PC-9 (cell line): Measurements from ENCODE around the gene MXD4. TPM values are rescaled to one million over a fixed set of nuclear protein-coding genes. Genes with fewer than 3 reads are reported as not detected.

Experiments
- BruUV-seq: library from RNA; stranded (reverse); fragments of 400-500 nt; replicated peaks from 2 replicates; lab custom pipeline; 2021; lab: Mats Ljungman, UMichigan
- CTCF ChIA-PET: fragments of 300-600 bp; sonication (Branson Sonifier 250); formaldehyde crosslinking; loops from one replicate; lab custom pipeline; 2022; ENCODE audit warnings: antibody characterized with exemption; lab: Charles Lee
- POLR2A ChIA-PET: fragments of 300-600 bp; sonication (Branson Sonifier 250); formaldehyde crosslinking; loops from one replicate; lab custom pipeline; 2022; ENCODE audit warnings: antibody characterized with exemption; ENCODE audit not compliant: unreplicated experiment; lab: Charles Lee
- DNase-seq, 2 experiments: peaks; one replicate each; pipeline versions ENCODE4 v3.0.0 to v3.0.0-alpha.2; 2015 to 2022; ENCODE audit warnings: mixed read lengths in 1 of 2
- H2AFZ ChIP-seq: fragments of 200-600 bp; sonication (generic); 2 replicates; pipeline ENCODE4 v1.8.1; 2017; ENCODE audit warnings: antibody characterized with exemption
- H3F3A ChIP-seq: fragments of 200-600 bp; sonication (generic); 2 replicates; pipeline ENCODE4 v1.8.1; 2017; ENCODE audit warnings: antibody characterized with exemption, mild to moderate bottlenecking, low read depth; ENCODE audit not compliant: insufficient read depth
- H3K27ac ChIP-seq: fragments of 200-600 bp; sonication (generic); 2 replicates; pipeline ENCODE4 v1.6.1; 2016; ENCODE audit warnings: mixed run types
- H3K27me3 ChIP-seq: fragments of 200-600 bp; sonication (generic); 2 replicates; pipeline ENCODE4 v1.6.1; 2016; ENCODE audit warnings: low read depth, mixed run types; ENCODE audit not compliant: insufficient read depth
- H3K36me3 ChIP-seq: fragments of 200-600 bp; sonication (generic); 2 replicates; pipeline ENCODE4 v1.6.1; 2016; ENCODE audit warnings: low read depth, mixed run types
- H3K4me1 ChIP-seq: fragments of 200-600 bp; sonication (generic); replicated peaks from 2 replicates; pipeline ENCODE4 v1.6.1; 2016; ENCODE audit warnings: mixed run types; ENCODE audit not compliant: insufficient read depth
- H3K4me2 ChIP-seq: fragments of 200-600 bp; sonication (generic); 2 replicates; pipeline ENCODE4 v1.6.1; 2017; ENCODE audit warnings: mixed run types
- H3K4me3 ChIP-seq: fragments of 200-600 bp; sonication (generic); 2 replicates; pipeline ENCODE4 v1.6.1; 2016; ENCODE audit warnings: mixed run types
- H3K79me2 ChIP-seq: fragments of 200-600 bp; sonication (generic); 2 replicates; pipeline ENCODE4 v1.6.1; 2017; ENCODE audit warnings: low read depth, mixed run types
- H3K9me2 ChIP-seq: fragments of 200-600 bp; sonication (generic); 2 replicates; pipeline ENCODE4 v1.8.1; 2017; ENCODE audit warnings: mild to moderate bottlenecking; ENCODE audit not compliant: insufficient read depth
- H3K9me3 ChIP-seq: fragments of 200-600 bp; sonication (generic); 2 replicates; pipeline ENCODE4 v1.8.1; 2016; ENCODE audit warnings: low read depth; ENCODE audit not compliant: insufficient read depth
- H4K20me1 ChIP-seq: fragments of 200-600 bp; sonication (generic); 2 replicates; pipeline ENCODE4 v1.8.1; 2017; ENCODE audit not compliant: insufficient read depth
- EZH2 ChIP-seq: fragments of 200-600 bp; sonication (generic); IDR thresholded peaks from 2 replicates; pipeline ENCODE4 v1.8.0; 2017; ENCODE audit warnings: antibody characterized with exemption, low read depth
- intact Hi-C: fragments of 100-400 bp; cut with micrococcal nuclease; formaldehyde crosslinking; loops from one replicate; pipeline ENCODE4 v1.10.0; 2022; ENCODE audit not compliant: unreplicated experiment
- total RNA-seq: library from RNA; stranded (reverse); gene quantifications from 2 replicates; pipeline ENCODE4 v1.2.3, GENCODE V29; 2021
- TF ChIP-seq, protein P1 (sequence below): fragments of 200-600 bp; sonication (generic); conservative IDR thresholded peaks from 2 replicates; pipeline ENCODE4 v1.6.1; 2017; ENCODE audit warnings: mixed run types, antibody characterized with exemption, mild to moderate bottlenecking, moderate library complexity

Gene MXD4
- total RNA-seq, 1 experiment from 2014 or later: 37.0 TPM

DNA sequence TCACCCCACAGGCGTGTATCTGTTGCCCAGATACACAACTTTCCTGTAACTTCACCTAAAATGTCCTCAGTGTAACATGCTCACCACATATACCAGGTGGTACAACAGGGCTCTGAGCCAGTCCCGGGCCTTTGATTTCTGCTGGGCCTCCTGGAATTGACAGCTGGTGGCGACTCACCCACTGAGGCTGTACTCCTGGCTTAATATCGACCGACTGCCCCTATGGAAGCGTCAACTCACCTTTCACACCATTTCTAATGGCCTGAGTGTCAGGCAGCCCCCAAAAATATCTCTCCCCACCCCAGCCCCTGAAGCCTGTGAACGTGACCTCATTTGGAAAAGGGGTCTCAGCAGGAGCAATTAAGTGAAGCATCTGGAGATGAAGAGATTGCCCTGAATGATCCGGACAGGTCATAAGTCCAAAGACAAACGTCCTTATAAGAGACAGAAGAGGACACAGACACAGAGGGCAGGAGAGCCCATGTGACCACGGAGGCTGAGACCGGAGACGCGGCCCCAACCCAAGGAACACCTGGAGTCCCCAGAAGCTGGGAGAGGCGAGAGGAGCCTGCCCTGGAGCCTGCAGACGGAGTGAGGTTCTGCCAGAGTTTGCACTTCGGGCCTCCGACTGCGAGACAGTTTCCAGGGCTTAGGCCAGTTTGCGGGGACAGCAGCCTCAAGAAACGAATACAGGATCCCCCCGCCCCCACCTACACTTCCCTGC lies 12.6 kb upstream of the MXD4 start:
- Histone ChIP-seq H3K27ac (no peak overlapping the region), H3K4me2 (no peak overlapping the region), H4K20me1 (no peaks in the 10 kb centered on the region), H3K4me1 (no peaks in the 10 kb centered on the region), H2AFZ (no peak overlapping the region), H3K4me3 (no peak overlapping the region), H3K27me3 (peaks cover 30% of the 10 kb centered on the region), H3F3A (no peaks in the 10 kb centered on the region), H3K9me2 (no peaks in the 10 kb centered on the region), H3K36me3 (no peaks in the 10 kb centered on the region), H3K9me3 (no peaks in the 10 kb centered on the region), H3K79me2 (no peaks in the 10 kb centered on the region)
- ChIA-PET CTCF (no interaction called here), POLR2A (no interaction called here)
- BruUV-seq: no TSS peak
- intact Hi-C loops: no loop called here
- TF ChIP-seq, protein P1, sequence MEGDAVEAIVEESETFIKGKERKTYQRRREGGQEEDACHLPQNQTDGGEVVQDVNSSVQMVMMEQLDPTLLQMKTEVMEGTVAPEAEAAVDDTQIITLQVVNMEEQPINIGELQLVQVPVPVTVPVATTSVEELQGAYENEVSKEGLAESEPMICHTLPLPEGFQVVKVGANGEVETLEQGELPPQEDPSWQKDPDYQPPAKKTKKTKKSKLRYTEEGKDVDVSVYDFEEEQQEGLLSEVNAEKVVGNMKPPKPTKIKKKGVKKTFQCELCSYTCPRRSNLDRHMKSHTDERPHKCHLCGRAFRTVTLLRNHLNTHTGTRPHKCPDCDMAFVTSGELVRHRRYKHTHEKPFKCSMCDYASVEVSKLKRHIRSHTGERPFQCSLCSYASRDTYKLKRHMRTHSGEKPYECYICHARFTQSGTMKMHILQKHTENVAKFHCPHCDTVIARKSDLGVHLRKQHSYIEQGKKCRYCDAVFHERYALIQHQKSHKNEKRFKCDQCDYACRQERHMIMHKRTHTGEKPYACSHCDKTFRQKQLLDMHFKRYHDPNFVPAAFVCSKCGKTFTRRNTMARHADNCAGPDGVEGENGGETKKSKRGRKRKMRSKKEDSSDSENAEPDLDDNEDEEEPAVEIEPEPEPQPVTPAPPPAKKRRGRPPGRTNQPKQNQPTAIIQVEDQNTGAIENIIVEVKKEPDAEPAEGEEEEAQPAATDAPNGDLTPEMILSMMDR: no peak
- no peak for TF ChIP-seq EZH2
- no peak for DNase-seq

DNA sequence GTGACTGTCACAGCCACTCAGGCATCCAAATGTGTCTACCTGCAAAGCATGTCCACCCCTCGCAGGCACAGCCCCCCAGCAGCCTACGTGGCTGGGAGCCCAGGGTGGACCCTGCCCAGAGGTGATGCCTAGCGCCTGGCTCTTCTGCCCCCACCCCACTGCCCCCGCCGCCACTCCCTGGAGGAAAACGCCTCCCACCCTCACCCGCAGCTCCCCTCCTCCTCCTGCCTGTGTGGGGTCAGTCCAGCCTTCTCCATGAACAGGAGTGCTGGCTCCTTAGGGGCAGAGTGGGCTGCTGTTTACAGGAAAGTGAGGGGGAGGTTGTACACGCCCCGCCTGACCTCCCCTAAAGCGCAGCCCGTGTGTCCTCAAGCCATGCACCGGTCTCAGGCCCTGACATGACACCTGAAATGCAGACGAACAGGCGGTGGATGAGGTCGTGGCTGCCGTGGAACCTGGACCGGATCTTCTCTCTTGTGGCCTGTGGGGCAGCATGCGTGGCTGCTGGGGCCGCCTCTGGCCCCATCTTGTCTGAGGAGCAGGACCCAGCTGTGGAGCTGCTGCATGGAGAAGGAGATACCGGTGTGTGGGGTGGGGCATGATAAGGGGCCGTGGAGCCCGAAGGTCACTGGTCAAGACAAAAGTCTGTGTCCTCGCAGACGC lies 11.9 kb upstream of the MXD4 start:
- ChIA-PET CTCF (no interaction called here), POLR2A (no interaction called here)
- TF ChIP-seq, protein P1: no peak
- TF ChIP-seq EZH2: no peak
- DNase-seq: no peak
- no peaks in the 10 kb centered on the region for H3K9me2 ChIP-seq
- H3K4me1 ChIP-seq: no peaks in the 10 kb centered on the region
- no TSS peak for BruUV-seq
- no peak overlapping the region for H2AFZ ChIP-seq
- H4K20me1 ChIP-seq: no peaks in the 10 kb centered on the region
- H3F3A ChIP-seq: no peaks in the 10 kb centered on the region
- H3K9me3 ChIP-seq: no peaks in the 10 kb centered on the region
- no peaks in the 10 kb centered on the region for H3K79me2 ChIP-seq
- no peaks in the 10 kb centered on the region for H3K36me3 ChIP-seq
- H3K27ac ChIP-seq: no peak overlapping the region
- peaks cover 37% of the 10 kb centered on the region for H3K27me3 ChIP-seq
- intact Hi-C loops: no loop called here
- no peak overlapping the region for H3K4me2 ChIP-seq
- H3K4me3 ChIP-seq: no peak overlapping the region

DNA sequence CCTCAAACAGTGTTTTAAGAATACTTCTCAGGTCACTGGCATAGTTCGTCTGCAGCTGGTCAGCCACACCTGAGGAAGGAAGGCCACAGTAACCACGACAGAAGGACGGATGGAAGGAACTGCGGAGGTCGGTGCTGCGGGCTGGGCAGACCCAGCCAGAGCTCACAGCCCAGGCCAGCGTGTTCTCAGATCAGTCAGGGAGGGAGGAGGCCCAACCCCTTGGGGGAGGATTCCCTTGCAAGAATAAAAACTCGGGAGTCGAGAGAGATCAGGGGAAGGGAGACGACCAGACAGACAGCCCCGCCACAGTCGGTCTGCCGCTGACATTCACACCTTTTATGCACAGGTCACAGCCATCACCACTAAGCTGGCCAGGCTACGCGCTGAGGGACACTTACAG lies 11.3 kb upstream of the MXD4 start:
- no peak overlapping the region for H2AFZ ChIP-seq
- H3K9me3 ChIP-seq: no peaks in the 10 kb centered on the region
- no peak overlapping the region for H3K4me3 ChIP-seq
- H3K4me1 ChIP-seq: no peaks in the 10 kb centered on the region
- BruUV-seq: no TSS peak
- H3K9me2 ChIP-seq: no peaks in the 10 kb centered on the region
- H3K79me2 ChIP-seq: no peaks in the 10 kb centered on the region
- H3K27ac ChIP-seq: no peak overlapping the region
- no peak for DNase-seq
- H3K36me3 ChIP-seq: no peaks in the 10 kb centered on the region
- intact Hi-C loops: no loop called here
- no peak for TF ChIP-seq EZH2
- TF ChIP-seq, protein P1: no peak
- ChIA-PET POLR2A (no interaction called here), CTCF (no interaction called here)
- H3K27me3 ChIP-seq: peaks cover 43% of the 10 kb centered on the region
- H3K4me2 ChIP-seq: no peak overlapping the region
- H3F3A ChIP-seq: no peaks in the 10 kb centered on the region
- no peaks in the 10 kb centered on the region for H4K20me1 ChIP-seq
